Measurements from ENCODE around the gene E2F6.

E2F6 gene

GRCh38 chr2:11420671-11421070 is 45.3 kb downstream of the E2F6 start:
- DNase-seq (ENCODE audit: low read depth): no peak
- in situ Hi-C loops (cut with HindIII; ENCODE audit: low sequenced_read_pairs): loop anchor here (25.0 kb wide), 1 partner anchor 283 kb away; a partner anchor contains a TSS
- no peak overlapping the region for H3K4me3 ChIP-seq (ENCODE audit: low read depth, low read length)
- TF ChIP-seq CTCF (IDR thresholded peaks at IDR 0.05; ENCODE audit: low read depth, low read length, missing control alignments): no peak

- H3K4me3 ChIP-seq (ENCODE audit: low read depth, low read length): no peak overlapping the region
- DNase-seq (ENCODE audit: low read depth): no peak
- in situ Hi-C loops (cut with HindIII; ENCODE audit: low sequenced_read_pairs): loop anchor here (25.0 kb wide), 1 partner anchor 283 kb away; a partner anchor contains a TSS
- no peak for TF ChIP-seq CTCF (IDR thresholded peaks at IDR 0.05; ENCODE audit: low read depth, low read length, missing control alignments)
Measured at GRCh38 chr2:11420190-11420589, 45.8 kb downstream of the E2F6 start.

- no peak overlapping the region for H3K4me3 ChIP-seq (ENCODE audit: low read depth, low read length)
- in situ Hi-C loops (cut with HindIII; ENCODE audit: low sequenced_read_pairs): loop anchor here (25.0 kb wide), 1 partner anchor 282 kb away; a partner anchor contains a TSS
- no peak for TF ChIP-seq CTCF (IDR thresholded peaks at IDR 0.05; ENCODE audit: low read depth, low read length, missing control alignments)
- no peak for DNase-seq (ENCODE audit: low read depth)
Measured at GRCh38 chr2:11419781-11420180, 46.2 kb downstream of the E2F6 start.

- in situ Hi-C loops (cut with HindIII; ENCODE audit: low sequenced_read_pairs): loop anchor here (25.0 kb wide), 1 partner anchor 281 kb away; a partner anchor contains a TSS
- TF ChIP-seq CTCF (IDR thresholded peaks at IDR 0.05; ENCODE audit: low read depth, low read length, missing control alignments): peak; percentile 20
- H3K4me3 ChIP-seq (ENCODE audit: low read depth, low read length): no peak overlapping the region
- no peak for DNase-seq (ENCODE audit: low read depth)
Measured at GRCh38 chr2:11417946-11418585, 47.9 kb downstream of the E2F6 start.

- in situ Hi-C loops (cut with HindIII; ENCODE audit: low sequenced_read_pairs): loop anchor here (25.0 kb wide), 1 partner anchor 280 kb away; a partner anchor contains a TSS
- no peak for DNase-seq (ENCODE audit: low read depth)
- no peak overlapping the region for H3K4me3 ChIP-seq (ENCODE audit: low read depth, low read length)
- no peak for TF ChIP-seq CTCF (IDR thresholded peaks at IDR 0.05; ENCODE audit: low read depth, low read length, missing control alignments)
Measured at GRCh38 chr2:11416931-11417330, 49.0 kb downstream of the E2F6 start.

- in situ Hi-C loops (cut with HindIII; ENCODE audit: low sequenced_read_pairs): loop anchor here (25.0 kb wide), 1 partner anchor 279 kb away; a partner anchor contains a TSS
- TF ChIP-seq CTCF (IDR thresholded peaks at IDR 0.05; ENCODE audit: low read depth, low read length, missing control alignments): no peak
- no peak for DNase-seq (ENCODE audit: low read depth)
- H3K4me3 ChIP-seq (ENCODE audit: low read depth, low read length): no peak overlapping the region
Measured at GRCh38 chr2:11416186-11416585, 49.8 kb downstream of the E2F6 start.
